Naive thymus-derived CD4-positive, alpha-beta T cell (primary cell): ENCODE data around the gene PLPP4. TPM values are rescaled to one million over a fixed set of nuclear protein-coding genes. Genes with fewer than 3 reads are reported as not detected.

Source experiments
- ATAC-seq: fragments of 150-1000 bp; cut with Tn5 transposase; 2 replicates; pipeline ENCODE4 v1.10.0; 2021; ENCODE audit warnings: mild to moderate bottlenecking, moderate library complexity
- CTCF ChIA-PET: fragments of 350-600 bp; sonication (Branson Sonifier 250); formaldehyde crosslinking; loops from one replicate; lab custom pipeline; 2021; ENCODE audit warnings: antibody characterized with exemption; lab: Charles Lee
- POLR2A ChIA-PET: fragments of 350-600 bp; sonication (Branson Sonifier 250); formaldehyde crosslinking; loops from one replicate; lab custom pipeline; 2021; ENCODE audit warnings: antibody characterized with exemption, inconsistent platforms; lab: Charles Lee
- DNase-seq, 9 donors: peaks; one replicate each; pipeline versions ENCODE4 v3.0.0 to v3.0.0-alpha.2; 2020 to 2022; ENCODE audit warnings: mixed read lengths in 1 of 9
- H3K27ac ChIP-seq: one replicate; pipeline ENCODE4 v1.7.0; 2013; ENCODE audit warnings: mild to moderate bottlenecking, low read depth, low read length, moderate library complexity
- H3K27me3 ChIP-seq, 2 donors: one replicate each; pipeline ENCODE4 v1.7.0; 2013; ENCODE audit warnings: low read length in 2 of 2, mild to moderate bottlenecking in 2 of 2, moderate library complexity in 2 of 2; ENCODE audit not compliant: control insufficient read depth in 2 of 2, insufficient read depth in 2 of 2
- H3K36me3 ChIP-seq, 3 experiments: 1 replicate in 2 of 3; 2 replicates in 1 of 3; pipeline ENCODE4 v1.7.0; 2013; ENCODE audit warnings: low read length in 3 of 3, mild to moderate bottlenecking in 3 of 3, moderate library complexity in 1 of 3; ENCODE audit not compliant: insufficient read depth in 3 of 3, control insufficient read depth in 2 of 3
- H3K4me1 ChIP-seq, 2 donors: one replicate each; pipeline ENCODE4 v1.7.0; 2013; ENCODE audit warnings: low read length in 2 of 2, mild to moderate bottlenecking in 2 of 2, moderate library complexity in 1 of 2; ENCODE audit not compliant: control insufficient read depth in 2 of 2, insufficient read depth in 2 of 2
- H3K4me3 ChIP-seq: 2 replicates; pipeline ENCODE4 v1.7.0; 2013; ENCODE audit warnings: mild to moderate bottlenecking, low read length
- H3K9me3 ChIP-seq, 3 experiments: 1 replicate in 2 of 3; 2 replicates in 1 of 3; pipeline ENCODE4 v1.7.0; 2013; ENCODE audit warnings: low read length in 3 of 3; ENCODE audit not compliant: control insufficient read depth in 2 of 3
- H3K27ac Mint-ChIP-seq, 9 donors: one replicate each; pipeline ENCODE4 v1.8.0; 2020 to 2022; ENCODE audit warnings: mixed read lengths in 9 of 9, mild to moderate bottlenecking in 8 of 9, moderate library complexity in 5 of 9, inconsistent platforms in 2 of 9
- H3K27me3 Mint-ChIP-seq, 5 donors: one replicate each; pipeline ENCODE4 v1.8.0; 2021 to 2022; ENCODE audit warnings: mixed read lengths in 5 of 5, mild to moderate bottlenecking in 1 of 5
- H3K36me3 Mint-ChIP-seq, 5 donors: one replicate each; pipeline ENCODE4 v1.8.0; 2020 to 2022; ENCODE audit warnings: mixed read lengths in 5 of 5, mild to moderate bottlenecking in 3 of 5, inconsistent platforms in 1 of 5
- H3K4me1 Mint-ChIP-seq, 7 donors: one replicate each; pipeline ENCODE4 v1.8.0; 2020 to 2022; ENCODE audit warnings: mixed read lengths in 7 of 7, mild to moderate bottlenecking in 3 of 7, inconsistent platforms in 1 of 7
- H3K4me3 Mint-ChIP-seq, 10 donors: one replicate each; pipeline ENCODE4 v1.8.0; 2020 to 2022; ENCODE audit warnings: mild to moderate bottlenecking in 10 of 10, mixed read lengths in 10 of 10, moderate library complexity in 6 of 10, inconsistent platforms in 2 of 10
- H3K9me3 Mint-ChIP-seq, 11 donors: one replicate each; pipeline ENCODE4 v1.8.0; 2020 to 2022; ENCODE audit warnings: mixed read lengths in 11 of 11, mild to moderate bottlenecking in 4 of 11, inconsistent platforms in 1 of 11, moderate library complexity in 1 of 11
- intact Hi-C, 2 donors: fragments of 100-400 bp; cut with micrococcal nuclease; formaldehyde crosslinking; loops; one replicate each; pipeline ENCODE4 v1.15.1; 2023
- polyA plus RNA-seq, 2 donors: library from polyadenylated mRNA; unstranded; fragments of 300-500 nt; fragmentation: Illumina TruSeq; gene quantifications; one replicate each; pipeline ENCODE4 v1.2.3, GENCODE V29; 2021
- total RNA-seq, 6 experiments: library from RNA in 5 of 6; stranded (reverse) in 5 of 6; gene quantifications; 1 replicate in 5 of 6; 2 replicates in 1 of 6; pipeline ENCODE4 v1.2.3 and lab custom pipeline; 2021 to 2026

The PLPP4 gene
- total and polyA plus RNA-seq, 7 experiments from 2014 or later = not detected

DNA sequence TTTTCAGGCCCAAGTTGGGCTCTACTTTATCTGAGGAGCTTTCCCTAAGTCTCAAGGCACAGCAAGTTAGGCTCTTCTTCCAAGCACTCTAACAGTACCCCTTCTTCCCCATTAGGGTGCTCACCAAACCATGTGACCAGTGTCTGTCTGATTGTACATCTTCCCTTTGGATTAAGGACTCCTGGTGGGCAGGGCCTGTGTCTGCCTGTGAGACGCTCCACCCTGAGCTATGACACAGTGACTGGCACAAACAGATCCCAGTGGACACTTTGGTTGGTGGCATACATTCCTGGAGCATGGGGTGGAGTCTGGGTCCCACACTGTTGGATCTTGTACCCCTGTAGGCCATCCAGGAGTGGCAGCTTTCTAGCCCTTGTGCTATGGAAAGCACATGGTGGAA is 23.8 kb downstream of the PLPP4 start:
- H3K9me3 ChIP-seq = no peaks in the 10 kb centered on the region
- H3K4me3 ChIP-seq = no peak overlapping the region
- H3K27ac ChIP-seq = no peak overlapping the region
- Mint-ChIP-seq H3K27me3 (peaks cover 0 to 32% (median 15%) of the 10 kb centered on the region in 5 donors), H3K4me3 (no peak overlapping the region), H3K4me1 (peaks cover 0 to 3% (median 0%) of the 10 kb centered on the region in 7 donors), H3K36me3 (peaks cover 0 to 12% (median 0%) of the 10 kb centered on the region in 5 donors), H3K9me3 (peaks cover 0 to 15% (median 10%) of the 10 kb centered on the region in 11 donors), H3K27ac (no peak overlapping the region)
- DNase-seq (no peak), ATAC-seq (no peak)
- ChIA-PET POLR2A (no interaction called here), CTCF (no interaction called here)
- no peaks in the 10 kb centered on the region for H3K4me1 ChIP-seq
- no peaks in the 10 kb centered on the region for H3K36me3 ChIP-seq
- no peaks in the 10 kb centered on the region for H3K27me3 ChIP-seq
- intact Hi-C loops = no loop called here

DNA sequence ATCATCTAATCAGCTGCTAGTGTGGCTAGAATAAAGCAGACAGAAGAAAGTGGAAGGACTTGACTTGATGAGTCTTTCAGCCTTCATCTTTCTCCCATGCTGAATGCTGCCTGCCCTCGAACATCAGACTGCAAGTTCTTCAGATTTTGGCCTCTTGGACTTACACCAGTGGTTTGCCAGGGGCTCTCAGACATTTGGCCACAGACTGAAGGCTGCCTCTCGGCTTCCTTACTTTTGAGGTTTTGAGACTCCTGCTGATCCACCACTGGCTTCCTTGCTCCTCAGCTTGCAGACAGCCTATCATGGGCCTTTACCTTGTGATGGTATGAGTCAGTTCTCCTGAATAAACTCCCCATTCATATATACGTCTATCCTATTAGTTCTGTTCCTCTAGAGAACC is 26.0 kb downstream of the PLPP4 start:
- POLR2A ChIA-PET = no interaction called here
- intact Hi-C loops = no loop called here
- H3K27me3 ChIP-seq = no peaks in the 10 kb centered on the region
- Mint-ChIP-seq H3K9me3 (peaks cover 0 to 15% (median 7%) of the 10 kb centered on the region in 11 donors), H3K27ac (no peak overlapping the region), H3K4me3 (no peak overlapping the region), H3K4me1 (peaks cover 0 to 3% (median 0%) of the 10 kb centered on the region in 7 donors), H3K27me3 (peaks cover 0 to 25% (median 11%) of the 10 kb centered on the region in 5 donors), H3K36me3 (peaks cover 0 to 12% (median 0%) of the 10 kb centered on the region in 5 donors)
- no peak for ATAC-seq
- no peaks in the 10 kb centered on the region for H3K4me1 ChIP-seq
- no peak overlapping the region for H3K4me3 ChIP-seq
- no peak for DNase-seq
- H3K27ac ChIP-seq = no peak overlapping the region
- CTCF ChIA-PET = no interaction called here
- no peaks in the 10 kb centered on the region for H3K36me3 ChIP-seq
- H3K9me3 ChIP-seq = no peaks in the 10 kb centered on the region

DNA sequence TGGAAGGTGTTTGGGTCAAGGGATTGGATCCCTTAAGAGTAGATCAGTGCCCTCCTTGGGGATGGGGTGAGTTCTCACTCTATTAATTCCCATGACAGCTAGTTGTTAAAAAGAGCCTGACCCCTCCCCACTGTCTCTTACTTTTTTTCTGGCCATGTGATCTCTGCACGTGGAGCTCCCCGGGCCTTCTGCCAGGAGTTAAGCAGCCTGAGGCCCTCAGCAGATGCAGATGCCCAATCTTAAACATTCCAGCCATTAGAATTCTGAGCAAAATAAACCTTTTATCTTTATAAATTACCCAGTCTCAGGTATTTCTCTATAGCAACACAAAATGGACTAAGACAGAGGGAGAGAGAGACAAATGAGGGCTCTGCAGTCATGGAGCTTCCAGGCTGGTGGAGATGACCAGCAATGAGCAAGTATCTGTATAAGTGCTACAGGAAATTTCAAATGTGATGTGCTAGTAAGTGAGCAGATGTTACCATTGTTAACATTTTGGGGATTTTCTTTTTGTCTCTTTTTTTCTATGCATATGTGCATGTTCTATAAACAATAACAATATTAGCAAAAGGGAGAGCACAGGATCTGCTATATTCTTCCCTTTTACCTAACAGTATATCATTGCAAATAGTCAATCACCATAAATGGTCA is 26.7 kb downstream of the PLPP4 start:
- H3K27ac ChIP-seq = no peak overlapping the region
- DNase-seq (no peak), ATAC-seq (no peak)
- ChIA-PET CTCF (no interaction called here), POLR2A (no interaction called here)
- H3K4me1 Mint-ChIP-seq = peaks cover 0 to 3% (median 0%) of the 10 kb centered on the region in 7 donors
- no peak overlapping the region for H3K4me3 Mint-ChIP-seq
- H3K9me3 Mint-ChIP-seq = peaks cover 0 to 15% (median 7%) of the 10 kb centered on the region in 11 donors
- peaks cover 0 to 12% (median 0%) of the 10 kb centered on the region in 5 donors for H3K36me3 Mint-ChIP-seq
- no peaks in the 10 kb centered on the region for H3K27me3 ChIP-seq
- H3K27ac Mint-ChIP-seq = no peak overlapping the region
- no peak overlapping the region for H3K4me3 ChIP-seq
- H3K9me3 ChIP-seq = no peaks in the 10 kb centered on the region
- H3K4me1 ChIP-seq = no peaks in the 10 kb centered on the region
- H3K36me3 ChIP-seq = no peaks in the 10 kb centered on the region
- peaks cover 0 to 21% (median 11%) of the 10 kb centered on the region in 5 donors for H3K27me3 Mint-ChIP-seq
- intact Hi-C loops = no loop called here

DNA sequence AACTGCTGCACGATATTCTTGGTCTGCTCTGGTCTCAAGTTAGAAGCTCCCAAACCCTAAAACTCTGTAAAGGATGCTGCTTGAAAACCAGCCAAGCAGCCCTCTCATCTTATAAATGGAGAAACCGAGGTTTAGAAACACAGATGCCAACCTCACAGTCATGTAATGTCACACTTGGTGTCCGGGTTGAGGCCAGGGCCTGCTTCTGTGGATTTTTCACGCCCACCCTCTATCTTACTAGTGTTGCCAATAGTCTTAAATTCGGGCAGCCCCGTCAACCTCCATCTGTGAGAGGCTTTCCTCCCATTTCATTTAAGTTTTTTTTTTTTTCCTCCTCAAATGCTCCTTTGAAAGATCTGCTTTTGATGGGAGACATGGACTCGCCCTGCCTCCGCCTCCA is 28.9 kb downstream of the PLPP4 start:
- no peaks in the 10 kb centered on the region for H3K27me3 ChIP-seq
- H3K4me1 ChIP-seq = no peaks in the 10 kb centered on the region
- DNase-seq = no peak
- Mint-ChIP-seq H3K9me3 (peaks cover 0 to 14% (median 6%) of the 10 kb centered on the region in 11 donors), H3K4me1 (peaks cover 0 to 1% (median 0%) of the 10 kb centered on the region in 7 donors), H3K4me3 (no peak overlapping the region), H3K36me3 (peaks cover 0 to 8% (median 0%) of the 10 kb centered on the region in 5 donors), H3K27ac (no peak overlapping the region), H3K27me3 (peaks cover 0 to 10% (median 5%) of the 10 kb centered on the region in 5 donors)
- ATAC-seq = no peak
- H3K9me3 ChIP-seq = no peaks in the 10 kb centered on the region
- ChIA-PET CTCF (no interaction called here), POLR2A (no interaction called here)
- H3K36me3 ChIP-seq = no peaks in the 10 kb centered on the region
- no peak overlapping the region for H3K4me3 ChIP-seq
- intact Hi-C loops = no loop called here
- H3K27ac ChIP-seq = no peak overlapping the region

DNA sequence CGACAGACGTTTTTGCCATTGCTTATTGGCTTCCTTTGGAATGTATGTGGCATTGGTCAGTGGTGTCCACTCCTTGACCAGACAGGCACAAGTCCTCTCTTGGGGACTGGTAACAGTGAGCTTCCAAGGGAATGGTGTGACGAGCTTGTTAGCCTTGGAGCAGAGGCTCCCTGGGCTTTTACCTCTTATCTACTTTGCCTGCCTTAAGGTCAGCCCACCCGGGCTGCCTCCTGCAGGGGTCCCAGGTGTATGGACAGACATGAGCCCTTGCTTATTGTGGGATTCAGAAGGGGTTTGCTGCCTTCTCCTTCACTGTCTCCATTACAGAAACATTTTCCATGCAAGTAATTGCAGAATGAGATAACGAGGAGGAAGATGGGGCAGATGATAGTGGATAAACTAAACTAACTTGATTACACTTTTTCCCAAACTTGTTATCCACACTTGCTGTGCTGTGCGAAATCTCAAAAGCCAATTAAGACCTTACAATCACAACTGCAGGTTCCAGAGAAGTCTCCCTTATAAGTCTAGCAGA is 29.7 kb downstream of the PLPP4 start:
- no peaks in the 10 kb centered on the region for H3K4me1 ChIP-seq
- ATAC-seq (no peak), DNase-seq (no peak)
- H3K9me3 ChIP-seq = no peaks in the 10 kb centered on the region
- no peak overlapping the region for H3K27ac ChIP-seq
- Mint-ChIP-seq H3K27me3 (peaks cover 0 to 15% (median 5%) of the 10 kb centered on the region in 5 donors), H3K4me3 (no peak overlapping the region), H3K36me3 (peaks cover 0 to 7% (median 0%) of the 10 kb centered on the region in 5 donors), H3K27ac (no peak overlapping the region), H3K9me3 (peaks cover 0 to 13% (median 6%) of the 10 kb centered on the region in 11 donors), H3K4me1 (peaks cover 0 to 1% (median 0%) of the 10 kb centered on the region in 7 donors)
- intact Hi-C loops = no loop called here
- ChIA-PET POLR2A (no interaction called here), CTCF (no interaction called here)
- H3K4me3 ChIP-seq = no peak overlapping the region
- no peaks in the 10 kb centered on the region for H3K36me3 ChIP-seq
- H3K27me3 ChIP-seq = no peaks in the 10 kb centered on the region

DNA sequence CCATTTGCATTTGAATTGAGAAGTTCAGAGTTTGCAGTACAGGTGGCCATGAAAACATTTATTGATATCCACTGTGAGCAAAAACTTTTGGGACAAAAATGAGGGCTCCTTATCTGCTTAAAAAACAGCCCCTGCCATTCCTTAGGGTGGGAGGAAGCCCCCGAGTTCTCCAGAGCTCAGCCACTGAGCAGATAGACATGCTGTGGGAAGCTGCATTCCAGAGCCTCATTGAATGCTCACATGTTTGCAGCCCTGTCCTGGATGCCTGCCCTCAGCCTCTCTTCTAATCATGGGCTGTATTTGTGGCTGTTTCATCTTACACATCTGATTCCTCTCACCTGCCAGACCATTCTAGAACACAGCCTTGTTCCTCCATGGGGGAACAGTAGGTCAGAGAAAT is 33.3 kb downstream of the PLPP4 start:
- ChIA-PET CTCF (no interaction called here), POLR2A (no interaction called here)
- DNase-seq (no peak), ATAC-seq (no peak)
- peaks cover 0 to 3% (median 0%) of the 10 kb centered on the region in 11 donors for H3K9me3 Mint-ChIP-seq
- Histone ChIP-seq H3K9me3 (no peaks in the 10 kb centered on the region), H3K27ac (no peak overlapping the region), H3K36me3 (no peaks in the 10 kb centered on the region), H3K27me3 (no peaks in the 10 kb centered on the region), H3K4me1 (no peaks in the 10 kb centered on the region), H3K4me3 (no peak overlapping the region)
- no peak overlapping the region for H3K4me3 Mint-ChIP-seq
- H3K36me3 Mint-ChIP-seq = no peaks in the 10 kb centered on the region
- intact Hi-C loops = no loop called here
- peaks cover 0 to 11% (median 10%) of the 10 kb centered on the region in 5 donors for H3K27me3 Mint-ChIP-seq
- no peak overlapping the region for H3K27ac Mint-ChIP-seq
- H3K4me1 Mint-ChIP-seq = no peaks in the 10 kb centered on the region

DNA sequence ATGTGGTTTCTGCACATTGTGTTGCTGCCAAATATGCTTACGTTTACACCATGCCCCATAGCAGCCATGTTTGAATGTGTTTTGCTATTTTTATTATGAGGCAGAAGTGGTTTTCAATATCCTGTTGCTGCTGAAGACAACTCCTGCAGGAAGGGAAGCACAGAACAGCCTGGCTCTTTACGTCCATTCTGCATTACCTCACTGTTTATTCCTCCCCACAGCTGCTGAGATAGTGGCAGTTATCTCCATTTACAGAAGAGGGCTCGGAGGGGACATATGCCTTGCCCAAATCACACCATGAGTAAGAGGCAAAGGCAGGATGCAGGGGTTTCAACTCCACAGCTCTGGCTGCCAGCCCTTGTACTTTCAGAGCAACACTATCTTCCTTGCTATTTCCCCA is 35.3 kb downstream of the PLPP4 start:
- H3K27me3 Mint-ChIP-seq = peaks cover 0 to 9% (median 5%) of the 10 kb centered on the region in 5 donors
- no peak overlapping the region for H3K27ac ChIP-seq
- H3K4me1 Mint-ChIP-seq = no peaks in the 10 kb centered on the region
- H3K9me3 ChIP-seq = no peaks in the 10 kb centered on the region
- no peaks in the 10 kb centered on the region for H3K27me3 ChIP-seq
- ChIA-PET CTCF (no interaction called here), POLR2A (no interaction called here)
- H3K27ac Mint-ChIP-seq = no peak overlapping the region
- H3K9me3 Mint-ChIP-seq = peaks cover 0 to 3% (median 0%) of the 10 kb centered on the region in 11 donors
- ATAC-seq (no peak), DNase-seq (no peak)
- intact Hi-C loops = no loop called here
- no peaks in the 10 kb centered on the region for H3K36me3 Mint-ChIP-seq
- no peaks in the 10 kb centered on the region for H3K36me3 ChIP-seq
- no peak overlapping the region for H3K4me3 Mint-ChIP-seq
- no peaks in the 10 kb centered on the region for H3K4me1 ChIP-seq
- H3K4me3 ChIP-seq = no peak overlapping the region
